K562 (cell line): ENCODE results near the gene PHF14. TPM values are rescaled to one million over a fixed set of nuclear protein-coding genes. Genes with fewer than 3 reads are reported as not detected.

ENCODE experiments used
- ATAC-seq: fragments of 200-7000 bp; cut with Tn5 transposase; 3 replicates; pipeline ENCODE4 v1.9.1; 2020; ENCODE audit warnings: moderate library complexity
- BruUV-seq: library from RNA; stranded (reverse); fragments of 400-500 nt; replicated peaks from 2 replicates; lab custom pipeline; 2021; lab: Mats Ljungman, UMichigan
- CTCF ChIA-PET: fragments of 300-600 bp; formaldehyde crosslinking; extraction: SDS; loops from one replicate; lab custom pipeline; 2021; ENCODE audit warnings: low intra/inter-chr PET ratio; lab: Yijun Ruan, JAX
- POLR2A ChIA-PET: fragments of 300-600, 350-650 bp; sonication (Branson Sonifier 250); formaldehyde crosslinking; extraction: SDS; loops from one replicate; lab custom pipeline; 2021; ENCODE audit warnings: antibody characterized with exemption, inconsistent platforms; lab: Yijun Ruan, JAX
- DNase-seq, 4 experiments: peaks; one replicate each; pipeline versions ENCODE4 v3.0.0 to v3.0.0-alpha.2; 2011 to 2018; ENCODE audit warnings: low spot score in 3 of 4, mixed read lengths in 3 of 4; ENCODE audit errors: extremely low read depth in 1 of 4
- FAIRE-seq: peaks from 2 replicates; lab custom pipeline; 2011; peaks lifted over from hg19 to GRCh38; lab: Jason Lieb, UNC
- H2AFZ ChIP-seq: 2 replicates; pipeline ENCODE4 v1.6.0; 2011; ENCODE audit warnings: low read depth, low read length, control low read depth, inconsistent platforms
- H3K27ac ChIP-seq: fragments of 200-600 bp; 3 replicates; pipeline ENCODE4 v1.8.0; 2011; ENCODE audit warnings: low read depth, mild to moderate bottlenecking, control low read depth, inconsistent platforms, low read length, moderate library complexity, mixed read lengths; ENCODE audit errors: extremely low read depth
- H3K27me3 ChIP-seq, 2 experiments: fragments of 300-600 bp in 1 of 2; 2 replicates in 1 of 2; 3 replicates in 1 of 2; pipeline versions ENCODE4 v1.6.0 to v1.8.0; 2011; ENCODE audit warnings: inconsistent platforms in 2 of 2, low read length in 2 of 2, mild to moderate bottlenecking in 1 of 2, mixed read lengths in 1 of 2, moderate library complexity in 1 of 2; ENCODE audit not compliant: control insufficient read depth in 2 of 2, insufficient read depth in 2 of 2
- H3K36me3 ChIP-seq: fragments of 300-600 bp; 3 replicates; pipeline ENCODE4 v1.8.0; 2011; ENCODE audit warnings: mild to moderate bottlenecking, low read length, inconsistent platforms; ENCODE audit not compliant: control insufficient read depth, insufficient read depth
- H3K4me1 ChIP-seq, 2 experiments: fragments of 200-600 bp in 1 of 2; replicated peaks in 1 of 2; 2 replicates in 1 of 2; 3 replicates in 1 of 2; pipeline versions ENCODE4 v1.5.1 to v1.8.0; 2011; ENCODE audit warnings: inconsistent platforms in 2 of 2, low read length in 2 of 2, mild to moderate bottlenecking in 1 of 2, mixed read lengths in 1 of 2, moderate library complexity in 1 of 2; ENCODE audit not compliant: control insufficient read depth in 2 of 2, insufficient read depth in 2 of 2
- H3K4me2 ChIP-seq: 2 replicates; pipeline ENCODE4 v1.6.1; 2011; ENCODE audit warnings: low read length, control low read depth, inconsistent platforms, mixed read lengths; ENCODE audit not compliant: insufficient read depth
- H3K4me3 ChIP-seq: fragments of 200-600 bp; sonication (generic), shearing (Covaris generic); 2 replicates; pipeline ENCODE4 v1.5.1; 2016; ENCODE audit warnings: control low read depth, inconsistent platforms
- H3K79me2 ChIP-seq: fragments of 200-600 bp; 3 replicates; pipeline ENCODE4 v1.8.0; 2011; ENCODE audit warnings: low read length, inconsistent platforms; ENCODE audit not compliant: control insufficient read depth, insufficient read depth
- H3K9ac ChIP-seq, 2 experiments: 2 replicates each; pipeline versions ENCODE4 v1.6.0 to v1.6.1; 2011; ENCODE audit warnings: low read depth in 2 of 2, low read length in 2 of 2, control low read depth in 1 of 2, inconsistent platforms in 1 of 2, mild to moderate bottlenecking in 1 of 2, mixed read lengths in 1 of 2; ENCODE audit not compliant: insufficient read depth in 1 of 2
- H3K9me1 ChIP-seq: one replicate; pipeline ENCODE4 v1.6.0; 2011; ENCODE audit warnings: inconsistent platforms, mild to moderate bottlenecking, low read length, moderate library complexity; ENCODE audit not compliant: control insufficient read depth, insufficient read depth
- H3K9me3 ChIP-seq: replicated peaks from 2 replicates; pipeline ENCODE4 v1.5.1; 2011; ENCODE audit warnings: low read depth, low read length, inconsistent platforms; ENCODE audit not compliant: control insufficient read depth, insufficient read depth
- H4K20me1 ChIP-seq: replicated peaks from 2 replicates; pipeline ENCODE4 v1.6.1; 2011; ENCODE audit warnings: low read length, inconsistent platforms, mixed read lengths; ENCODE audit not compliant: control insufficient read depth, insufficient read depth
- MCM2 ChIP-seq: fragments of 450-650 bp; IDR thresholded peaks from 2 replicates; pipeline ENCODE4 v1.6.1; 2017; ENCODE audit warnings: low read depth, mild to moderate bottlenecking
- NFXL1 ChIP-seq: fragments of 450-650 bp; formaldehyde crosslinking; IDR thresholded peaks from 2 replicates; pipeline ENCODE4 v1.4.0; 2021; ENCODE audit warnings: mild to moderate bottlenecking
- ZNF444 ChIP-seq: fragments of 250-450 bp; sonication (Bioruptor Pico); IDR thresholded peaks from 2 replicates; pipeline ENCODE4 v1.4.0; 2020; ENCODE audit warnings: mild to moderate bottlenecking, moderate library complexity
- ZNF785 ChIP-seq: fragments of 250-450 bp; sonication (Bioruptor Pico); IDR thresholded peaks from 2 replicates; pipeline ENCODE4 v1.4.0; 2020; ENCODE audit warnings: mild to moderate bottlenecking
- WGBS: fragments of 100-300 bp; shearing (Covaris generic); methylation state at CpG from one replicate; pipeline ENCODE4 v1.1.6; 2016; ENCODE audit warnings: low coverage, mixed read lengths; ENCODE audit not compliant: insufficient coverage; ENCODE audit errors: missing lambda C conversion rate; 5-methylcytosine and 5-hydroxymethylcytosine counted together
- in situ Hi-C: fragments of 300-500 bp; cut with MboI; formaldehyde crosslinking; loops from 4 replicates; pipeline ENCODE4 v1.15.0; 2018; ENCODE audit warnings: inconsistent platforms, mixed read lengths
- intact Hi-C: fragments of 100-400 bp; cut with micrococcal nuclease; formaldehyde crosslinking; loops from 2 replicates; pipeline ENCODE4 v1.14.2; 2022
- polyA plus RNA-seq, 8 experiments: library from polyadenylated mRNA; depleted of rRNA in 4 of 8; stranded (reverse) in 5 of 8; unstranded in 3 of 8; fragments of >200 nt; fragmentation: Nextera tagmentation in 2 of 8; fragmentation: Illumina TruSeq in 1 of 8; extraction: Ambion mirVana in 2 of 8; extraction: Trizol in 1 of 8; gene quantifications; 2 replicates each; pipeline versions ENCODE4 v1.2.1 to v1.2.3, GENCODE V29; 2011 to 2014; ENCODE audit warnings: inconsistent platforms in 1 of 8, missing spikeins in 1 of 8
- total RNA-seq, 7 experiments: library from RNA; depleted of rRNA in 6 of 7; stranded (reverse); fragments of >200 nt in 6 of 7; fragmentation: Illumina TruSeq in 2 of 7; extraction: Trizol in 2 of 7; gene quantifications; 2 replicates each; pipeline versions ENCODE4 v1.2.1 to v1.2.3, GENCODE V29; 2011 to 2021; ENCODE audit warnings: low replicate concordance in 1 of 7
- TF ChIP-seq, protein P1 (sequence below): fragments of 450-650 bp; conservative IDR thresholded peaks from 2 replicates; pipeline ENCODE4 v1.6.1; 2016; ENCODE audit warnings: missing genetic modification characterization, low read depth, mild to moderate bottlenecking, missing compliant biosample characterization, moderate library complexity
- TF ChIP-seq, protein P2 (sequence below): fragments of 250-450 bp; sonication (Bioruptor Pico); IDR thresholded peaks from 2 replicates; pipeline ENCODE4 v1.5.0; 2022; ENCODE audit warnings: mild to moderate bottlenecking
- TF ChIP-seq, protein P3 (sequence below), 2 experiments: fragments of 150-350 bp in 1 of 2; IDR thresholded peaks; 2 replicates each; pipeline ENCODE4 v1.6.1; 2012 to 2016; ENCODE audit warnings: low read depth in 2 of 2, low read length in 2 of 2, mild to moderate bottlenecking in 1 of 2, moderate library complexity in 1 of 2
- TF ChIP-seq, protein P4 (sequence below): fragments of 450-650 bp; formaldehyde crosslinking; conservative IDR thresholded peaks from 2 replicates; pipeline ENCODE4 v1.4.0; 2022; ENCODE audit warnings: mild to moderate bottlenecking, missing genetic modification characterization

PHF14 gene
- total and polyA plus RNA-seq, 9 of the 15 experiments (the other 6 are each of a cell fraction or from before 2014, with no cell fraction given) = 27.5 to 67.6 (median 41.4) TPM

DNA sequence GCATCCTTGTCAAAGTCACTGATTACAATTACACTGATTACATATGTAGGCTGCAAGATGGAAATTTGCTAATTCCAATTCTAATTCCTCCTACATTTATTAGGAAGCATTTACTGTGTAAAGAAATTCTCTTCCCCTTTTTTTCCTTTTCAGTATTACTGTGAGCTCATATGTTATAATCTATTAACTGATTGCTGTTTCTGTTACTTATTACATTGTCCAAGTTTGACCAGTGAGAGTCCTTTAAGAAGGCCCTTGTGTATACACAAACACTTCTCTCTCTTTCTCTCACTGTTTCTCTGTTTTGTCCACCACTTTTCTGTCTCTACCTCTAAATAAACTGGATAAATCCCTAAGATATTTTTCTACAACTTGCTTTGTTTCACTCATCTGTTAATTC lies 31.5 kb downstream of the PHF14 start:
- ChIA-PET CTCF (no interaction called here), POLR2A (no interaction called here)
- Histone ChIP-seq H3K79me2 (peaks cover 21% of the 10 kb centered on the region), H3K27ac (no peak overlapping the region), H3K36me3 (peaks cover 11% of the 10 kb centered on the region; the same call in 1 of the 3 replicates), H4K20me1 (no peaks in the 10 kb centered on the region), H2AFZ (no peak overlapping the region), H3K4me2 (no peak overlapping the region), H3K27me3 (no peaks in the 10 kb centered on the region)
- in situ Hi-C loops = no loop called here
- intact Hi-C loops = no loop called here
- TF ChIP-seq ZNF785 (CRISPR knock-in tag) = no peak
- no peak for TF ChIP-seq NFXL1 (CRISPR knock-in tag)
- TF ChIP-seq ZNF444 (CRISPR knock-in tag) = no peak
- TF ChIP-seq, all 486 proteins: peak for 0
- no peak for FAIRE-seq
- H3K4me1 ChIP-seq = no peaks in the 10 kb centered on the region
- no peaks in the 10 kb centered on the region for H3K9me3 ChIP-seq
- no peaks in the 10 kb centered on the region for H3K9me1 ChIP-seq
- DNase-seq = no peak
- H3K4me3 ChIP-seq = no peak overlapping the region
- no peak for ATAC-seq
- BruUV-seq = no TSS peak
- H3K9ac ChIP-seq = no peak overlapping the region

DNA sequence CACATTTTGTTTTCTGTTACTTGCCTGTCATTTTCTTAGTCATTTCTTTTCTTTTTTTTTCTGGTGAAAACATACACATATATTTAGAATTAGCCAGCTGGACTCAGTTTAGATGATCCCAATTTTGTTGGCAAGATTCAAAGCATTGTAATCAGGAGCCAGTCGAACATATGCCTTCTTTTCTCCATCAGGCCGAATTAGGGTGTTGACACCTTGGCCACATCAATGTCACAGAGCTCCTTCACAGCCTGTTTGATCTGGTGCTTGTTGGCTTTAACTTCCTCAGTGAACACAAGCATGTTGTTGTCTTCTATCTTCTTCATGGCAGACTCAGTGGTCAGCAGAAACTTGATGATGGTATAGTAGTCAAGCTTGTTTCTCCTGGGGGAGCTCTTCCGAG lies 32.6 kb downstream of the PHF14 start:
- ChIA-PET CTCF (no interaction called here), POLR2A (no interaction called here)
- WGBS = 89% methylated on average over 3 of the region's 3 CpGs
- no peak for TF ChIP-seq MCM2
- TF ChIP-seq, protein P1, sequence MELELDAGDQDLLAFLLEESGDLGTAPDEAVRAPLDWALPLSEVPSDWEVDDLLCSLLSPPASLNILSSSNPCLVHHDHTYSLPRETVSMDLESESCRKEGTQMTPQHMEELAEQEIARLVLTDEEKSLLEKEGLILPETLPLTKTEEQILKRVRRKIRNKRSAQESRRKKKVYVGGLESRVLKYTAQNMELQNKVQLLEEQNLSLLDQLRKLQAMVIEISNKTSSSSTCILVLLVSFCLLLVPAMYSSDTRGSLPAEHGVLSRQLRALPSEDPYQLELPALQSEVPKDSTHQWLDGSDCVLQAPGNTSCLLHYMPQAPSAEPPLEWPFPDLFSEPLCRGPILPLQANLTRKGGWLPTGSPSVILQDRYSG = no peak
- TF ChIP-seq, protein P2, sequence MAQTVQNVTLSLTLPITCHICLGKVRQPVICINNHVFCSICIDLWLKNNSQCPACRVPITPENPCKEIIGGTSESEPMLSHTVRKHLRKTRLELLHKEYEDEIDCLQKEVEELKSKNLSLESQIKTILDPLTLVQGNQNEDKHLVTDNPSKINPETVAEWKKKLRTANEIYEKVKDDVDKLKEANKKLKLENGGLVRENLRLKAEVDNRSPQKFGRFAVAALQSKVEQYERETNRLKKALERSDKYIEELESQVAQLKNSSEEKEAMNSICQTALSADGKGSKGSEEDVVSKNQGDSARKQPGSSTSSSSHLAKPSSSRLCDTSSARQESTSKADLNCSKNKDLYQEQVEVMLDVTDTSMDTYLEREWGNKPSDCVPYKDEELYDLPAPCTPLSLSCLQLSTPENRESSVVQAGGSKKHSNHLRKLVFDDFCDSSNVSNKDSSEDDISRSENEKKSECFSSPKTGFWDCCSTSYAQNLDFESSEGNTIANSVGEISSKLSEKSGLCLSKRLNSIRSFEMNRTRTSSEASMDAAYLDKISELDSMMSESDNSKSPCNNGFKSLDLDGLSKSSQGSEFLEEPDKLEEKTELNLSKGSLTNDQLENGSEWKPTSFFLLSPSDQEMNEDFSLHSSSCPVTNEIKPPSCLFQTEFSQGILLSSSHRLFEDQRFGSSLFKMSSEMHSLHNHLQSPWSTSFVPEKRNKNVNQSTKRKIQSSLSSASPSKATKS (CRISPR knock-in tag) = no peak
- TF ChIP-seq, protein P3, sequence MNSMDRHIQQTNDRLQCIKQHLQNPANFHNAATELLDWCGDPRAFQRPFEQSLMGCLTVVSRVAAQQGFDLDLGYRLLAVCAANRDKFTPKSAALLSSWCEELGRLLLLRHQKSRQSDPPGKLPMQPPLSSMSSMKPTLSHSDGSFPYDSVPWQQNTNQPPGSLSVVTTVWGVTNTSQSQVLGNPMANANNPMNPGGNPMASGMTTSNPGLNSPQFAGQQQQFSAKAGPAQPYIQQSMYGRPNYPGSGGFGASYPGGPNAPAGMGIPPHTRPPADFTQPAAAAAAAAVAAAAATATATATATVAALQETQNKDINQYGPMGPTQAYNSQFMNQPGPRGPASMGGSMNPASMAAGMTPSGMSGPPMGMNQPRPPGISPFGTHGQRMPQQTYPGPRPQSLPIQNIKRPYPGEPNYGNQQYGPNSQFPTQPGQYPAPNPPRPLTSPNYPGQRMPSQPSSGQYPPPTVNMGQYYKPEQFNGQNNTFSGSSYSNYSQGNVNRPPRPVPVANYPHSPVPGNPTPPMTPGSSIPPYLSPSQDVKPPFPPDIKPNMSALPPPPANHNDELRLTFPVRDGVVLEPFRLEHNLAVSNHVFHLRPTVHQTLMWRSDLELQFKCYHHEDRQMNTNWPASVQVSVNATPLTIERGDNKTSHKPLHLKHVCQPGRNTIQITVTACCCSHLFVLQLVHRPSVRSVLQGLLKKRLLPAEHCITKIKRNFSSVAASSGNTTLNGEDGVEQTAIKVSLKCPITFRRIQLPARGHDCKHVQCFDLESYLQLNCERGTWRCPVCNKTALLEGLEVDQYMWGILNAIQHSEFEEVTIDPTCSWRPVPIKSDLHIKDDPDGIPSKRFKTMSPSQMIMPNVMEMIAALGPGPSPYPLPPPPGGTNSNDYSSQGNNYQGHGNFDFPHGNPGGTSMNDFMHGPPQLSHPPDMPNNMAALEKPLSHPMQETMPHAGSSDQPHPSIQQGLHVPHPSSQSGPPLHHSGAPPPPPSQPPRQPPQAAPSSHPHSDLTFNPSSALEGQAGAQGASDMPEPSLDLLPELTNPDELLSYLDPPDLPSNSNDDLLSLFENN (IDR thresholded peaks at IDR 0.05; ENCODE audit: low read depth in 2 of 2, low read length in 2 of 2) = no peak
- TF ChIP-seq, protein P4, sequence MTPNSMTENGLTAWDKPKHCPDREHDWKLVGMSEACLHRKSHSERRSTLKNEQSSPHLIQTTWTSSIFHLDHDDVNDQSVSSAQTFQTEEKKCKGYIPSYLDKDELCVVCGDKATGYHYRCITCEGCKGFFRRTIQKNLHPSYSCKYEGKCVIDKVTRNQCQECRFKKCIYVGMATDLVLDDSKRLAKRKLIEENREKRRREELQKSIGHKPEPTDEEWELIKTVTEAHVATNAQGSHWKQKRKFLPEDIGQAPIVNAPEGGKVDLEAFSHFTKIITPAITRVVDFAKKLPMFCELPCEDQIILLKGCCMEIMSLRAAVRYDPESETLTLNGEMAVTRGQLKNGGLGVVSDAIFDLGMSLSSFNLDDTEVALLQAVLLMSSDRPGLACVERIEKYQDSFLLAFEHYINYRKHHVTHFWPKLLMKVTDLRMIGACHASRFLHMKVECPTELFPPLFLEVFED (CRISPR knock-in tag) = no peak

More for the DNA sequence above, 32.6 kb downstream of the PHF14 start:
- Histone ChIP-seq H2AFZ (no peak overlapping the region), H3K4me1 (no peaks in the 10 kb centered on the region), H3K27me3 (no peaks in the 10 kb centered on the region), H3K9me3 (no peaks in the 10 kb centered on the region), H4K20me1 (no peaks in the 10 kb centered on the region), H3K27ac (no peak overlapping the region), H3K36me3 (peaks cover 11% of the 10 kb centered on the region; the same call in 2 of the 3 replicates), H3K79me2 (peaks cover 18% of the 10 kb centered on the region), H3K4me2 (no peak overlapping the region), H3K9me1 (no peaks in the 10 kb centered on the region), H3K4me3 (no peak overlapping the region), H3K9ac (no peak overlapping the region)
- ATAC-seq (no peak), DNase-seq (no peak), FAIRE-seq (no peak)
- BruUV-seq = no TSS peak
- in situ Hi-C loops (no loop called here), intact Hi-C loops (no loop called here)
